Kidney tubule cell (primary cell): Measurements from ENCODE around the gene GRK3.

ENCODE experiments used
- DNase-seq: peaks from one replicate; pipeline ENCODE4 v3.0.0-alpha.2; 2018; ENCODE audit warnings: low spot score

The GRK3 gene

DNA sequence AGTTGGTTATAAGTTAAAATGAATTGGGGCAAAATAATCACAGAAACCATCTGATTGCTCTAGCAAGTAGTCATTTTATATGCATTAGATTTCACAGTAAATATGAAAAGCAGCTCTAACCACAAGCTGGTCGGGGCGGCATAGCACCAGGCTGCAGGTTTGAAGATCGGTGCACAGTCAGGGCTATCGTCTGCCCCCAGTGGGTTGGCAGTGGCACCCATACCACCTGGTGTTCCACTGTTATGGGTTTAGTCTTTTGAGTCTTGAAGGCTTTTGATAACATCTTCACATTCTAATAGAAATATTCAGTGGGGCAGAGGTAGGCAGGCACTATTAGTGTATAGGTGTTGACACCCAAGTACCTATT, 62.1 kb downstream of the GRK3 start:
- no peak for DNase-seq

DNA sequence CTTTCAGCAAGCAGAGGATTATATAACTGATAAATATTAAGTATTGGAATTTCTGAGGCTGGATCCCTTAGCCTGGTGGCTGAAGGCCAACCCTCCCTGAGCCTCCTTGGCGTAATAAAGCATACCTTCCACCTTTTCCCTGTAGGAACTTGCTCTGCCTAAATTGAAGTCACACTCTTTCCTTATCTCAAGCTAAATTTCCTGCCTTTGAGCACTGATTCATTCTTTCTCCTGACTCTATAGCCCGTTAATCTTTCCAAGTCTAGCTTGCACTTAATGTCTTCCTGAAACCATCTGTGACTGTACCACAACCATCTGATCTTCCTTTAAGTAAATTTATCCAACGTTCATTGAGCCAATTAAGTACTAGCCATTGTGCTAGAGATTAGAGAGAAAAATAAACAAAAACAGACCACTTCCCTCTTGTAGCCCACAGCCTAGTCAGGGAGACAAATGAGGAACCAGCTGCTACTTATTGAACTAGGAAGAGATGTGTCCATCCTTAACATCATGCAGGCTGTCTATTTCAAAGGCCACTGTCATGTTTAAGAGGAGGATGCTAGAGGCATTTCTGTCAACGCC, 62.9 kb downstream of the GRK3 start:
- no peak for DNase-seq

DNA sequence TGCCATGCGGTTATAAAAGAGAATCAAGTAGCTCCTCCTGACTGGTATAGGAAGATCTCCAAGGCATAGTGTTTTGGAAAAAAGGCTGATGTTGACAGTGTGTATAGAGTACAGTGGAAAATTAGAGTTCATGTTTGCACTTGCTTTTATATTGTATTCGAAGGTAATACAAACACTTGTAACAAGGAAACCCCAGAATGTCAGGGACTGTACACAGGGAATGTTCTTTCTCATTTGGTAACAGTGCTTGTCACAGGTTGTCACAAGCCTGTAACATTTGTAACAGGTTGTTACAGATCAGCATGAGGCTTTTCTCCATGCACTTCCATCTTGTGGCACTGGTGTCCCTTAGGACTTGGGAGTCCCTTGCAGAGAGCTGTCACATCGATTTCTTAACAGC, 64.0 kb downstream of the GRK3 start:
- DNase-seq = no peak

DNA sequence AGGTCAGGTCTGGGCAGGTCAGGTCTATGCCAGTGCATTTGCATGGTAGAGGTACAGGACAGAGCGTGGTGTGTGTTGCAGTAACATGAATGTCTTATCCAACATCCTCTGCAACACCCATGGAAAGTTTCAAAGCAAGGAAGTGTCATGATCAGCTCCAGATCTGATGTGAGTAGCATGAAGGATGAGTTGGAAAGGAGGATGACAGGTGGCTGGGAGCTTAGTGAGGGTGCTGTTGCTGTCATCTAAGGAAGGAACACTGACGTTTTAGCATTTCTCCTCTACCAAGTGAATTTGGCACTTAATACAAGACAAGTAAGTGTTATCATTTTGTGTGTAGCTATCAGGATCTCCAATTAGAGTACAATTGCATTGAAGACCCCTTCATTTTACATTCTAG, 65.1 kb downstream of the GRK3 start:
- DNase-seq = no peak

DNA sequence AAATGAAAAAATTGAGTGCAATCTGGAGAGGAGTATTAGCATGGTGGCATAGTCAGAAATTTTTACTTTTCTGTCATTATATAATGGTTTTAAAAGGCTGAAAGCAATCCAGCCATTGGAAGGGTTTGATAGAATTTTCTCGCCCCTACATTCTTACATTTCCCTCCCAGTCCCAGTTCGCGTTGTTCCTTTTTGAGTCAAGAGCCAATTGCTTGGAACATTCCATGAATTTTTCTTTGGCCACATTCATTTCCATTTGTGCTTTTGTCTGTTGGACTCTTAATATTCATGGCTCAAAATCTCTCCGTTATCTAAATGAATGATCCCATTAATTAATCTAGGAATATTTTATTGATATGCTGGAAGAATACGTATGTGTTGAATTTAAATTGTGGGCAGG, 66.0 kb downstream of the GRK3 start:
- DNase-seq = no peak

DNA sequence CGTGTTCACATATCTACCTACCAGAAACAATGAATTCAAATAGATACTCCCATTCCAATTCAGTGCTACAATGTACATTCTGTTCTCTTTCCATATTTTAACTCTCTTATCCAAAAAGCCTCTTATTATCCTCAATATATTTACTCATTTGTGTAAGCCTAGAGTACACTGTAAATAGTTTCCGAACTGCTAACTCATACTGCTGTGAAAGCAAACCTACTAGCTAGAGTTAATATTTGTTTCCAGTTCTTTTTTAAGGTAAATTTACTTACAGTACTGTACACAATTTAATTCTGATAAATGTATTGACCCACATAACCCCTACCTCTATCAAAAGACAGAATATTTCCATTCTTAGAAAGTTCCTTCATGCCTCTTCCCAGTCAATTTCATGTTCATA, 71.8 kb downstream of the GRK3 start:
- no peak for DNase-seq

DNA sequence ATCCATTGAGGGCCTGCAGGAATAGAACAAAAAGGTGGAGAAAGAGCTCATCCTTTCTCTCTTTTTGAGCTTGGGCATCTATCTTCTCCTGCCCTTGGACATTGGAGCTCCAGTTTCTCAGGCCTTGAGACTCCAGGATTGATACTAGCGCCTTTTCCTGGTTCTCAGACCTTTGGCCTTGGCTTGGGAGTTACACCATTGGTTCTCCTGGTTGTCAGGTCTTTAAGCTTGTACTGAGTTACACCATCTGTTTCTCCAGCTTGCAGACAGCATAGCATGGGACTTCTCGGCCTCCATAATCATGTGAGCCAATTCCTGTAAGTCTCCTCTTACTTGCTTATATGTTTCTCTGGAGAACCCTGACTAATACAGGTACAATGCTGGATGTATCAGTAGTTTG, 72.6 kb downstream of the GRK3 start:
- DNase-seq = no peak

DNA sequence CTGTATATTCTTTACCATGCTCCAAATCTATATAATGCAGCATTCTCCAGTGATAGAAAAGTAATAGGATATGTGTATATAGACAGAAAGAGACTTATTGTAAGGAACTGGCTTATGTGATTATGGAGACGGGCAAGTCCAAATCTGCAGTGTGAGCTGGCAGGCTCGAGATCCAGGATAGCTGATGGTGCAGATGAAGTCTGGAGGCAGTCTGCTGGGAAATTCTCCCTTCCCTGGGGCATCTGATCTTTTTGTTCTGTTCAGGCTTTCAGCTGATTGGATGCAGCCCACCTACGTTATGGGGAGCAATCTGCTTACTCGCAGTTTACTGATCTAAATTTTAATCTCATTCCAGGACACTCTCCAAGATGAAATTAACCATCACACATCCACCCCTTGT, 73.2 kb downstream of the GRK3 start:
- no peak for DNase-seq

DNA sequence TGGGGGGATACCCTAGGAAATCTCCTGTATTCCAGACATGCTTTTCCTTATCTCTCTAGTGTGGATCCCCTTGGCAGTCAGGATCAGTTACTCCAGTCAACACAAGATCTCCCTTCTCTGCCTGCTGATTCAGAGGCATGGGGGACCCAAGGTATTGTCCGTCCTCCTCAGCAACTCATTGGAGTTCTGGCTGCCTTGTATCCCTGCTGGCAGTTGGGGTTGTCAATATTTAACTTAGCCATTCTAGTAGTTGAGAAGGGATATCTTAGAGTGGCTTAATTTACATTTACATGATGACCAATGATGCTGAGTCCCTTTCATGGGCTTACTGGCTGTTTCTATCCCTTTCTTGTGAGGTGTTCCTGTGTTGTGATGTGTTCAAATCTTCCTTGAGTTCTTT, 74.2 kb downstream of the GRK3 start:
- DNase-seq = peak; percentile 28

DNA sequence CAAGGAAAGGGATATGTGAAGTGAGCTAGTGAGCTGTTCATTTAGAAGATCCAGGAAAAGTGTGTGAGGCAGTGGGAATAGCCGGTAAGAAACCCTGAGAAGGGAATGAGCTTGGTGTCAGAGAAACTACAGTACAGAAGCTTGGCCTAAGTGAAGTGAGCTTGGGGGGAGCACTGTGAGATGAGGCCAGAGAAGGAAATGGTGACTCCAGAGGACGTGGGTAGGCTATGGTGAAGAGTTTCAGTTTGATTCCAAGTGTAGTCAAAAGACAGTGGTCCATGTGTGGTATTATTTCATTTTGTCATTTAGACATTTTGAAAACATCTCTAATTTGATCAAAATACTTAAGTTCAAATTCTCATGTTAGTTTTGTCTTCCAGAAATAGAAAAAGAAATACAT, 77.2 kb downstream of the GRK3 start:
- no peak for DNase-seq

DNA sequence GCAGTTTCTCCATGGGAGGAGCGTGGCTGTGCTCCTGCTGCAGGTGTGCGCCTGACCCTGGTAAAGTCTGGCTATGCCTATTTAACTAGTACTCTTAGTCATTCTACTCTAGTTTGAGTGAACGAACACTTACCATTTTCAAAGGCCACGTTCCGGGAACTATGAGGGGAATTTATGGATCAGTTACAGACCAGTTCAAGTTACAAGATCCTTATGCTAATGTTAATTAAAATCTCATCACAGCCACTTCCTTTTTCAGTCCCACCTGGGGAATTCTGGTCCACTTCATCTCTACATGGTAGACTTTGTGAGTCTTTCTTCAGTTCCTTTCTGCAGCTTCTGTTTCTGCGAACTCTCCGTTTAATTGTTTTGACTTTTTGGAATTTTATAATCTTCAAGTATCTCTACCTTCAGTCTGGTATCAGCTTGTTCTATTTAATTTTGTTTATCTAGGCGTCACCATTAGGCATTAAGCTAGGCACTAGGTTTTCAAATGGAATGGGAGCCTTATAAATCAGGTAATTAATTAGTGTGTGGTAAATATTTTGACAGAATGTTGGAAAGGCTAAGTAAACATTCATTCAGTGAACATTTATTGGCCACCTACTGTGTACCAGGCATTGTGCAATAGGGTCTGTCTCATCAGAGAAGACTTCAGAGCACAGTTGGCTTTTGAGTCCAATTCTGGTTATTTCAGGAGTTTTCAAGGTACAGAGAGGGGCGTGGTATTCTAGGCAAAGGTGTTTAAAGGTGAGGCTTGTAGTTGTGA, 78.9 kb downstream of the GRK3 start:
- DNase-seq = no peak

DNA sequence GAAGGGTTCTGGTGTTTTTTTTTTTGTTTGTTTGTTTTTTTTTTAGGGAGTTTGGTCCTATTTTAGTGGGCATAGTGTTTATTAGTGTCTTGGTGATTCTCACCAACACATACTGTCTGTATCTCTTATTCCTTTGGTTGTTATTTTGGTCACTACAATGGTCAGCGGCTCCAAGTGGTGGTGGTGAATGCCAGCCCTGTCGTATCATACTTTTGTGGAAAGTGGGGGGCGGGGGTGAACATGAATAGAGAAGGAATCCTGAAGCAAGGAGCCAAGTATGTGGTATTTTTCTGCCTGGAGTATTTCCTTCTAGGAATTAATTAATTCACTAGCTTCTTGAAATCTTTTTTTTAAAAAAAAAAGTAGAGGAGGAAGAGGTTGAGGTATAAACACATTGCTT, 79.6 kb downstream of the GRK3 start:
- peak; percentile 50 for DNase-seq

DNA sequence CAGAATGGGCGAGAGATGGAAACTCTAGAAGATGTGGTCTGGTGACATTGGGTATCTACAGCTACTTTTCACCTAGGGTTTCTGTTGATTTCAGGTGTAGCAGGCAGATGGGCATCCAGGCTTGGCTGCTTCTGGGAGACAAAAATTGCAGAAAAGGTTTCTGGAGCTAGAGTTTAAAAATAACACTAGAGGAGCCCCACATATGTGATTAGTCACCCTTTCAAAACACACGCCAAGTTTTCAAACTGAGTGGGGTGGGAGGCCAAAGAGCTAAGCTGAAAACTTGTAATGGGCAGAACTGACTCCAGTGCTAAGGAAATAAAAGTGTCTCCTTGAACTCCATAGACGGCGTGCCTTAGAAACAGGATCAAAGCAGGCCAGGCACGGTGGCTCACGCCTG, 80.8 kb downstream of the GRK3 start:
- DNase-seq = no peak

DNA sequence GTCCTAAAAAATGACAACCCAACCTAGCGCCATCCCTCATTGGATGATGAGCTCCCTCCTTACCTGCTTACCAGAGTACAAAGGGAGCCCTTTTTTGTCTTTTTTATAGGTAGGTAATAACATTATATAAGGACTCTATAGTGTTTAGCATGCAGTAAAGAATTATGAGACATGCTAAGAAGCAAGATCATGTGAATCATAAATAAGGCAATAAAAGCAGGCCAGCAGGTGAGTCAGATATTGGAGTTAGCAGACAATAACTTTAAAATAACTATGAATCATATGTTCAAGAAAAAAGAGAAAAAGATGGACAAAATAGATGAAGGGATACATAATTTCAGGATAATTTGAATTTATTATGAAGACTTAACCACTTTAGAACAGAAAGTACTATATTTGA, 81.5 kb downstream of the GRK3 start:
- no peak for DNase-seq

DNA sequence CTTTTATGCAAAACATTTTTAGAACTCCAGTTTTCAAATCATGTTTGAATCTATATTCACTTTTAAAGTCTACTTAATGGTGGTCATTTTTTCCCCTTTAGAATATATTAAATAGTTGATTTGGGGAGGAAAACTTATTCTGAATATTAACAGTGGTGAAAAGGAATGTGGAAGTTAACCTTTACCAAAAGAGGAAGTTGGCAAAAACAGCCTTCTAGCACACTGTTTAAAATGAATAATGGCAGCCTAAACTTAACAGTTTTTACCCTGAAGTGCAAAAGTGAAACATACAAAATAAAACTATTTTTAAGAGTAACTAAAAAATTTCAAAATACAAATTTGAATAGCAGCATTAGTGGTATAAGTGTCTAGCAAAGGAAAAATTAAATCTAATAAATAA, 86.4 kb downstream of the GRK3 start:
- DNase-seq = no peak

DNA sequence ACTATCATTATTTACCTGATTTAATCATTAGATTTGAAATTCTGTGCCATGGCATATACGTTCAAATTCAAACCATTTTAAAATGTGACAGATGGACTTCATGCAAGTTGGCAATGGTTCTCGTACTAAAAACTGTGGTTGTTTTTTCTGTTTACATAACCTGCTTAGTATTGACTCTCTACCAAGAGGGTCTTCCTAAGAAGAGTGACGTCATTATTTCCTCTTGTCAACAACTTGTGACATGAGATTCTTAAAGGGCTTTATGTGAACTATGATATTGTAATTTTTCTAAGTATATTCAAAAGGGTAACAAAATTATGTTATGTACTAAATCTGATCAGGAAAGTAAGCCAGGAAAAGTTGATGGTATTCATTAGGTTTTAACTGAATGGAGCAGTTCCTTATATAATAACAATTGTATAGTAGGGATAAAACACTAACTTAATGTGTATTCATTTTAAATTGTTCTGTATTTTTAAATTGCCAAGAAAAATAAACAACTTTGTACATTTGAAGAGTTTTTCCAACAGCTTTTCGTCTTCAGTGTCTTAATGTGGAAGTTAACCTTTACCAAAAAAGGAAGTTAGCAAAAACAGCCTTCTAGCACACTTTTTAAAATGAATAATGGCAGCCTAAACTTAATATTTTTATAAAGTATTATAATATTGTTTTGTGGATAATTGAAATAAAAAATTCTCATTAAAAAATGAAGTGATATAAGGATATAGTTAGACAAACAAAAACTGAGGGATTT, 87.0 kb downstream of the GRK3 start:
- no peak for DNase-seq

DNA sequence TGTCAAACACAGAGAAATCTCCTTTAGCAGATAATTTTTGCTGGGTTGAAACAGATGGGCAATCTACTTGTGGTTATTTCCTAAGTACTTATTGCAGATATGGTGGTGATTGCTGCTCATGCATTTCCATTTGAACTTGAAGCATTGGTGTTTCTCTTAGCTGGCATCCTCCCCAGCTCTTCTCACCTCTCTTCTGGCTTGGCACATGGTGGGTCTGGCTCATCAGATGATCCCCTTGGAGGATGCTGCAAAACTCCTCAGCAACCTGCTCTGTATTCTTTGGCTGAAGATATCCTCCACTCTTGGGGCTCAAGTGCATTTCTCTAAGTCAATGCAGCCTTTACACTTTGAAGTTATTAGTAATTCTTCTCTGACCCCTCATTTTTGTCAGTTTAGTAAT, 90.2 kb downstream of the GRK3 start:
- DNase-seq = no peak

DNA sequence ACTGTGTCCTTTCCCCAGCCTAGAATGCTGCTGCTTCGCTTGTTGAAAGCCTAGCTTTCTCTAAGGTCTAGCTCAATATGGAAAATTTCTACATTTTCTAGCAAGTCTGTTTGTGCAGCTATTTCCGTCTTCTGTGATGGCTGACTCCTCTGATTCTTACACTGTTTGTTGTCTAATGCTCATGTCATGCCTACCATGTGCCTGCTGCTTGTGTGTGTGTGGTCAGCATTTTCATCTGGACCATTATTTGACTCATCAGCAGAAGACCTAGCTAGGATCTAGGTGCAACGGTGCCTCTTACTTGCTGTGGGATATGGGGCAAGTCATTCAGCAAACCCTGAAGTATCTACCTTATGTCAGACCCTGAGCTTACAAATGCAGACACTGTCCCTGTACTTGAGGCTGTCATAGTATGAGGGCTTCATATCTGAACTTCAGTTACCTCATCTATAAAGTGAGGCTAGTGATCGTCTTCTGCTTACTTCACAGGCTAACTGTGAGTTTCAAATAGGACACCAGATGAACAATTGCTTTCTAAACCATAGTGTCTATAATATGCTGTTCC, 91.0 kb downstream of the GRK3 start:
- no peak for DNase-seq

DNA sequence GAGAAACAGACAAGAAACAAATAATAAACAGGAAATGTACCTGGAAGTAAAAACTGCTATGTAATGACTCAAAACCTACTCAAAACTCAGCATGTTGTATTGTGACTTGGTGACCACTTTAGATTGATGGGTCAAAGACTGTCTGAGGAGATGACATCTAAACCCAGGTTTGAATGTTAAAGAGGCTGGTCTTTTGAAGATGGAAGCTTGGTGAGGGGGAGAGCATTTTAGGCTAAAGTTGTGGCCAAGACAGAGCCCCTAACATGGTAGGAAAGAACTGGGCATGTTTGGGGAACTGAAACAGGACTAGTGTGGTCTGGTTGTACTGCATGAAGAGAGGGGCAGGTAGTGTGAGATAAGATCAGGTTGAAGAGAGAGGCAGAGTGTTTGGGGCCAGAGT, 92.2 kb downstream of the GRK3 start:
- DNase-seq = no peak

DNA sequence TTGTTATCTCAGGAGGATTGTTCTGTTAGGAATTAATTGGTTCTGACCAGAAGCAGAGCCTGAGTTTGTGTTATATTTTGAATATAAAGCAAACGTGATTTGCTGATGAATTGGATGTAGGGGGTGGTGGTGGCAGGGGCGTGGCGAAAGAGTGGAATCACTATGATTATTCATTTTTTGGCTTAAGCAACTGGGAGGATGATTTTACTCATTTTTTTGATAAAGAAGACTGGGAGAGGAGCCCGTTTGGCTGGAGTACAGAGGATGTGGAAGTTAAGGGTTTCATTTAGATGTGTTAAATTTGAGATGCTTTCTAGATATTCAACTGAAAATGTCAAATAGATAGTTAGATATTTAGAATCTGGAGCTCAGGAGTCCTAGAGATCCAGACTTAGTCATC, 94.2 kb downstream of the GRK3 start:
- DNase-seq = no peak

DNA sequence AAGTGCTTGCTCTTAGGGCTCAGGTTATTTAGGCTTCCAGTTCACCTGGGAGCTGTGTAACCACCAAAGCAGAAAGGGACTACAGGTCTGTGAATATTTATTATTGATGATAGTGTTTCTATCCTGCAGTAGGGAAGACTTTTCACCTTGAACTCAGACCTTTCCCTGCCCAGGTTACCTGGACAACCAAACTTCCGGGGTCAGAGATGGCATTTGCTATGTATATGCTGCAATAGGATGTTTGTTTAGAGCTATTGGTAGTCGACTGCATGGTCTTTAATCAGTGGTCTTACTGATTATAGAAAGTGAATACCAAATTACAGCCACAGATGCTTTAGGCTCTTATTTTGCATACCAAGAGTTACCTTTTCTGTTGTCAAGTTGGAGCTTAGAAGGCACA, 94.9 kb downstream of the GRK3 start:
- DNase-seq = no peak

DNA sequence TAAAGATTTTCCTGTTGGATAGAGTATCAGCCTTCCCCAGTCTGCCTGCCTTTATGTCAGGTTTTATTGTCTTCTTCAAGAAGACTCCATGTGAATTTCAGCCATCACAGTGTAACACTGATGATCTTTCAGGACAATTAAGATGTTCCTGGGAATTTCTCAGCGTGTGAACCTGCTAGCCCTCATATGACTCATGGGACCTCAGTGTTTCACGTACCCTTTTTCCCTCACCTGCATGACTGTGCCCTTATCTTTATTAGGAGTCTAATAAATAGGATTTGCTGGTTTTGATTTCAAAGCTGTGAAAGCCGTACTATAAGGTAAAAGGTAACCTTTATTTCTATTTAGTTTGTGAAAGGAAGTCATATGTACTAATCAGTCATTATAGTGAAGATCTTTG, 95.9 kb downstream of the GRK3 start:
- DNase-seq = no peak

DNA sequence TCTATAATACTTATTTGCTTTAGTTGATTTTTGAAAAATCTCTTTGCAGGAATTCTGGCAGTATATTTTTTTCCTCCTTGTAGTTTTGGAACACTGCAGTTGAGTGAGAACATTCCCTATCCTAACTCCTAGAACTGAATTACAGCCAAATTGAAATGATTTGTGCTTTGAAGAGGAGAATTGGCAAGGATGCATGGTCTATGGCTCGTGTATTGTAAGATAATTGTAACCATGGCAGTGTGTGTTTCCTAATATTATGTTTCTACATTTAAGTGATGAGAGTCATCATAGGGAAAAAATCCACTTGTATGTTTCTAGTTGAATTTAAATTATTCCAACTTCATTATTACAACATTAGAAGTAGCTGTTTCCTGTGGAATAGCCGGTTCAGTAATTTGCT, 96.6 kb downstream of the GRK3 start:
- no peak for DNase-seq
